ENCODE data around the gene NTF3.

Gene NTF3

GRCh38 chr12:5433081-5433844 lies 1.4 kb downstream of the NTF3 start:
- H4K20me1 ChIP-seq (ENCODE audit: insufficient read depth, low read length, poor library complexity, severe bottlenecking), result no peaks in the 10 kb centered on the region
- H3K79me2 ChIP-seq (ENCODE audit: insufficient read depth, low read length), result no peaks in the 10 kb centered on the region
- TF ChIP-seq CTCF (conservative IDR thresholded peaks at IDR 0.05; ENCODE audit: low read length) (no peak), EZH2phosphoT487 (IDR thresholded peaks at IDR 0.05; ENCODE audit: borderline replicate concordance) (no peak)
- H3K4me1 ChIP-seq (ENCODE audit: insufficient read depth, low read length, poor library complexity, severe bottlenecking), result peaks cover 5% of the 10 kb centered on the region
- no peaks in the 10 kb centered on the region for H3K9me3 ChIP-seq (ENCODE audit: insufficient read depth, low read depth, low read length)
- no peaks in the 10 kb centered on the region for H3K9me2 ChIP-seq (replicated peaks; ENCODE audit: low read depth, low read length)
- H3K4me2 ChIP-seq (ENCODE audit: low read depth, low read length, poor library complexity, severe bottlenecking), result no peak overlapping the region
- H3K27me3 ChIP-seq (ENCODE audit: insufficient read depth, low read length, poor library complexity, severe bottlenecking), result no peaks in the 10 kb centered on the region
- no peaks in the 10 kb centered on the region for H3F3A ChIP-seq (ENCODE audit: low read depth)
- no peak overlapping the region for H3K4me3 ChIP-seq (ENCODE audit: low read length, poor library complexity, severe bottlenecking)
- no peak overlapping the region for H2AFZ ChIP-seq (ENCODE audit: low read length)
- H3K36me3 ChIP-seq (ENCODE audit: insufficient read depth, low read length), result no peaks in the 10 kb centered on the region
- no peak overlapping the region for H3K9ac ChIP-seq (ENCODE audit: low read depth, low read length, poor library complexity, severe bottlenecking)

GRCh38 chr12:5433845-5434646 lies 2.1 kb downstream of the NTF3 start:
- Histone ChIP-seq H3F3A (ENCODE audit: low read depth) (no peaks in the 10 kb centered on the region), H2AFZ (ENCODE audit: low read length) (no peak overlapping the region), H4K20me1 (ENCODE audit: insufficient read depth, low read length, poor library complexity, severe bottlenecking) (no peaks in the 10 kb centered on the region), H3K9me3 (ENCODE audit: insufficient read depth, low read depth, low read length) (no peaks in the 10 kb centered on the region), H3K4me2 (ENCODE audit: low read depth, low read length, poor library complexity, severe bottlenecking) (no peak overlapping the region), H3K36me3 (ENCODE audit: insufficient read depth, low read length) (no peaks in the 10 kb centered on the region), H3K79me2 (ENCODE audit: insufficient read depth, low read length) (no peaks in the 10 kb centered on the region), H3K4me3 (ENCODE audit: low read length, poor library complexity, severe bottlenecking) (no peak overlapping the region), H3K9me2 (replicated peaks; ENCODE audit: low read depth, low read length) (no peaks in the 10 kb centered on the region), H3K27me3 (ENCODE audit: insufficient read depth, low read length, poor library complexity, severe bottlenecking) (no peaks in the 10 kb centered on the region), H3K9ac (ENCODE audit: low read depth, low read length, poor library complexity, severe bottlenecking) (no peak overlapping the region), H3K4me1 (ENCODE audit: insufficient read depth, low read length, poor library complexity, severe bottlenecking) (no peaks in the 10 kb centered on the region)
- TF ChIP-seq EZH2phosphoT487 (IDR thresholded peaks at IDR 0.05; ENCODE audit: borderline replicate concordance) (no peak), CTCF (conservative IDR thresholded peaks at IDR 0.05; ENCODE audit: low read length) (no peak)

GRCh38 chr12:5434647-5435560 lies 3.0 kb downstream of the NTF3 start:
- no peaks in the 10 kb centered on the region for H4K20me1 ChIP-seq (ENCODE audit: insufficient read depth, low read length, poor library complexity, severe bottlenecking)
- no peaks in the 10 kb centered on the region for H3K36me3 ChIP-seq (ENCODE audit: insufficient read depth, low read length)
- H2AFZ ChIP-seq (ENCODE audit: low read length), result no peak overlapping the region
- no peak overlapping the region for H3K4me2 ChIP-seq (ENCODE audit: low read depth, low read length, poor library complexity, severe bottlenecking)
- H3K4me1 ChIP-seq (ENCODE audit: insufficient read depth, low read length, poor library complexity, severe bottlenecking), result no peaks in the 10 kb centered on the region
- no peaks in the 10 kb centered on the region for H3K9me2 ChIP-seq (replicated peaks; ENCODE audit: low read depth, low read length)
- no peak for TF ChIP-seq EZH2phosphoT487 (IDR thresholded peaks at IDR 0.05; ENCODE audit: borderline replicate concordance)
- TF ChIP-seq CTCF (conservative IDR thresholded peaks at IDR 0.05; ENCODE audit: low read length), result no peak
- H3K79me2 ChIP-seq (ENCODE audit: insufficient read depth, low read length), result no peaks in the 10 kb centered on the region
- no peaks in the 10 kb centered on the region for H3K9me3 ChIP-seq (ENCODE audit: insufficient read depth, low read depth, low read length)
- H3K4me3 ChIP-seq (ENCODE audit: low read length, poor library complexity, severe bottlenecking), result no peak overlapping the region
- H3K27me3 ChIP-seq (ENCODE audit: insufficient read depth, low read length, poor library complexity, severe bottlenecking), result no peaks in the 10 kb centered on the region
- no peaks in the 10 kb centered on the region for H3F3A ChIP-seq (ENCODE audit: low read depth)
- H3K9ac ChIP-seq (ENCODE audit: low read depth, low read length, poor library complexity, severe bottlenecking), result no peak overlapping the region

Measured in Loucy (cell line).